Dedifferentiated amniotic fluid mesenchymal stem cell (primary cell): Measurements from ENCODE around the gene ARHGAP32.
"Not testable (repeated sequence)": the region's sequence is repeated elsewhere in the genome, so short reads cannot be mapped to it uniquely, and the experiment has no call there.

Experiments used
- DNase-seq: peaks from one replicate; pipeline ENCODE4 v3.0.0-alpha.2; 2016; ENCODE audit errors: extremely low spot score

The ARHGAP32 gene

DNA sequence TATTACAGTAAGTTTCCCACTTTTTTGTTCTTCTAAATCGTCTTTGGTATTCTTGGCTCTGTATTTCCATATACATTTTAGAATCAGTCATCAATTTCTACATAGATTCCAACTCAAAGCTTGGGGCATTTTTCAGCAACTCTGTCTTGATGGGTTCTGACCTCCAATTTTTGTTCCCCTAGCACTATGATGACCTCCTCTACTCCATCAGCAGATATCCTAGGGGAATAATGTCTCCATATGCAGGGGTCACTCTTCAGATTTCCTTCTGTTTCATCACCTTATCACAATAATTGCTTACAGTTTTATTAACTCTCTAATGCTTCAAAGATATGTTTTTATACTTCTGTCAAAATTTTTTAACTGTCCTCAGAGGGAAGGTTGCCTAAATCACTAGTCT, 158.1 kb downstream of the ARHGAP32 start:
- no peak for DNase-seq

DNA sequence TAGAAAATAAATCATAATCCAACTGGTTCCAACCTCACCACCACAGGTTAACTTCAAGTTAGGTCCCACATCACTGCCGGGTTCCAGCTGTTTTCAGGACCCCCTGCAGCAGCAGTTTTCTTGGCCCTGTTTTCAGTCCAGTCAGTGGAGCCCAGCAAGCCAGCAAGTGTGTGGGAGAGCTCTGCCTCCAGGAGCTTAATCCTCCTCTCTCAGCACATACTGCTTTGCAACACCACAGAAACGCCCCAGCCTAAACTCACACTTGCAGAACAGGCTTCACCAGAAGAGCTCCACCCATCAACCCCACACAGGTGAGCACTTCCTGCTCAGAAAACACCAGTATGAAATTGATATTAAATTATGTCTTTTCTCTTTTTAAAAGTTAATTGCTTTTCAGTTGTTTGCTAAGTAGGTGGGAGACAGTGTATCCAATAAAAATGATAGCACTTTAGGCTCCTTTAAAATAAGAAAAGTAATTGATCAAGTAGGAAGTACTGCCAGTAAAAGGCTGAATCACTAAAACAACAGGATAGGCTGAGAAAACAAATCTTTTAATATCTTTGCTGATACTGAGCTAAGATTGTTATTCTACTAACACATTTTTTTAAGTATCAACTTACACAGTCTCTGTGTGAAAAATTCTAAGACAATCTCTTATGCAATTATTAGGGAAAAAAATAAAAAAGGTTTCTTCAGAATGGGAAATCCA, 168.0 kb downstream of the ARHGAP32 start:
- no peak for DNase-seq

DNA sequence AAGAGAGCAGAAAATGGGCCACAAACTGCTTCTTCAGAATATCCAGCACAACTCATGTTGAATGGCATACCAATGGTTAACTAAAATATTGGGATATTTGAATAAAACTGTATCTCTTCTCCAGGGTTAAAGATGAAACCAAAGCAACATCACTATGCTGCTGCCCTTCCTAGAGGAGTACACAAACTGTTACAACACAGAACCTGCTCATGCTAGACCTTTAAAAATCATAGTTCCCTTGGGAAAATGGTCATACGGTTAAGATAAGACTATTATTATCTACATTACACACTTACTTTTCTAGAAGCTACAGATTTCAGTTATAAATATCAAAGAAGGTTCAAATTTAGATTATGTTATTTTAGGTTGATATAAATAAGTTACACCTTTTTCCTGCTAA, 170.8 kb downstream of the ARHGAP32 start:
- DNase-seq = no peak

DNA sequence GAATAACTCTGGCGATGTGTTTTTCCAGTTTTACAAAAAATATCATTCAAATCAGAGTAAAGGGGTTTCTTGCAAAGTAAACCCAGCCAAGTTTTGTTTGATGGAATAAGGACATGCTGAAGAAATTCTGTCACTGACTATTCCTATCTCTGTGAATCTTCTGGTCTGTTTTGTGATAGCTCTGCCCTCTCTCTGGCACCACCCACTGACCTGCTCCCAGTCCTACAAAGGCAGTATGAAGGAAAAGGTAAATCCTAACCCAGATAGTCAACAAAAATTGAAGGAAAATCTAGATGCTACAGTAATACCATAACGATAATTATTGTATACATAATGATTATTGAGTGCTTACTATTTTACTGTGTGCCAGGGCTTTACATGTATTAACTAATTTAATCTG, 173.1 kb downstream of the ARHGAP32 start:
- DNase-seq = no peak

DNA sequence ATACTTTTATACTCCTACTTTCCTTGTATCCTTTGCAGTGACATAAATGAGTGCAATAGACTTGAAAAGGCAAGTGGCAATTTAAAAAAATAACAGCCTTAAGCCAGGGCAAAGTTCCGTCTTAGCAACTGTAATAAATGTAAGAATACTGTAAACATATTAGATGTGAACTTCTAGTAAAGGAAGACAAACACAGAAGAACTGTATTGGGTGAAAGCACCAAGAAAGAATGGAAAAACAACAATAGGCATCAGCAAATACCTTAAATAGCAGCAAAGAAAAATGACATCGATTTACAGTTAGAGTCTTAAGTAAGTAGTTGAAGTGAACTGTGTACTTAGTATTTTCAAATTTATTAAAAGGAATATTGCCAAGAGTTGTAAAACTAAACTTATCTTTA, 174.0 kb downstream of the ARHGAP32 start:
- no peak for DNase-seq

DNA sequence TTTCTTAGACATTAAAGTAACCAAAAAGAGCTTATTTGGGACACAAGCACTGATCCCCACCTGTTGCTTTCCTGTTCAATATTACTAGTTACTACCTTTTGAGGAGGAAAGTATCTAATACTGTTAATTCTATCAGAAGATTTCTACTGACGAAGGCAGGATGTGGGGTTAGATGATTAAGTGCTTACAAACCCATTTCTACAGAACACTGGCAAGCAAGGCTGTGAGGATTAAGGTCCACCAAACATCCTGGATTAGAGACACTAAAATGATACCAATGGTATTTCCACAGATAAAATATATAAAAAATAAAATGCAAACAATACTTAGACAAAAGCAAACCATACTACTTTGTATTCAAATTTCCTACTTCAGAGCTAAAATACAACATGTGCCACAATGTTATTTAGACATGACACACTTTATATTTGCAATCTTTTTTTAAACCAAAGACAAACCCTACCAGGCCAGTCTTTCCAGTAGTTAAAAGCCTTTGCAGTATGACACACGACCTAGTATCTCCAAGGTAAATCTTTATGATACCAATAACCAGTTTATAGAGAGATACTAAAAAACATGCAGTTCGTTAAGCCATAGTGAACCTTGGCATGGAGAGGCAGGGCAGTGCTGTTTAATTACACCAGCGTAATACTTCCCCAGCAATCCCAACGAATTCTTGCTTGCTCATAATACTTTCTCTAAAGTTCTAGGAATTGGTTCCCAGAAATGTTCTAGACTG, 178.2 kb downstream of the ARHGAP32 start:
- DNase-seq = no peak

DNA sequence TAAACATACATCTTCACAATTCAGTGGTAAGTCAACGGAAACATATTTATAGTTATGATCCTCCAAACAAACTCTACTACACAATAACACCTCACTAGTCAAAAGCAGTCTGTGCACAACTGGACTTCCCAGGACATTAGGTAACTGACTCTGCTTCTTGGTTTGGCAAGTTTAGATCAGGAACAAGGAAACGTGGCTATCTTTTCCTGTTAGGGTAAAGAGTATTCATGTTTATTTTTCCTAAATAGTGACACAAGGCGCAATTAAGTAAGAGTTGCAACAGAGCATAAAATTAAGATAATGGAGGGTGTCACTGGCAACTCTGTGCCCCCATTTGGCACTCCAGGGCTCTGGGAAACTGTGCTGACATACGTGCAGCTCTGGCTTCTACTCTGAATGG, 179.2 kb downstream of the ARHGAP32 start:
- no peak for DNase-seq

DNA sequence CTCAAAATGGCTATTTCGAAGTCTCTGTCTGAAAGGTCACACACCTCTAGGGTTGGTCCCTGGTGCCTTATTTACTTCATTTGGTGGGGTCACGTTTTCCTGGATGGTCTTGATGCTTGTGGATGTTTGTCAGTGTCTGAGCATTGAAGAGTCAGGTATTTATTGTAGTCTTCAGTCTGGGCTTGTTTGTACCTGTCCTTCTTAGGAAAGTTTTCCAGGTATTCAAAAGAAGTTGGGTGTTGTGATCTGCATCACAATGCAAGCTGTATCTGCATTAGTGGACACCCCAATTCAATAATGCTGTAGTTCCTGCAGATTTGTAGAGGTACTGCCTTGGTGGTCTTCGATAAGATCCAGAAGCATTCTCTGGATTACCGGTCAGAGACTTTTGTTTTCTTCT, 186.0 kb downstream of the ARHGAP32 start:
- no peak for DNase-seq

DNA sequence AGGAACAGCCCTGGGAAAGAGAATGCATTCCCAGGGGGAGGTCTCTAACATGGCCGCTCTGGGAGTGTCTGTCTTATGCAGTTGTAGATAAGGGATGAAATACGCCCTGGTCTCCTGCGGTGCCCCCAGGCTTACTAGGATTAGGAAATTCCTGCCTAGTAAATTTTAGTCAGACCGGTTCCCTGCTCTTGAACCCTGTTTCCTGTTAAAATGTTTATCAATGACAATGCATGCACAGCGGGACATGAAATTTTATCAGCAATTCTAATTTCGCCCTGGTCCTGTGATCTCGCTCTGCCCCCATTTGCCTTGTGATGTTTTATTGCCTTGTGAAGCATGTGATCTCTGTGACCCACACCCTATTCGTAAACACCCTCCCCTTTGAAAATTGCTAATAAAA, 193.0 kb downstream of the ARHGAP32 start:
- not testable (repeated sequence) for DNase-seq

DNA sequence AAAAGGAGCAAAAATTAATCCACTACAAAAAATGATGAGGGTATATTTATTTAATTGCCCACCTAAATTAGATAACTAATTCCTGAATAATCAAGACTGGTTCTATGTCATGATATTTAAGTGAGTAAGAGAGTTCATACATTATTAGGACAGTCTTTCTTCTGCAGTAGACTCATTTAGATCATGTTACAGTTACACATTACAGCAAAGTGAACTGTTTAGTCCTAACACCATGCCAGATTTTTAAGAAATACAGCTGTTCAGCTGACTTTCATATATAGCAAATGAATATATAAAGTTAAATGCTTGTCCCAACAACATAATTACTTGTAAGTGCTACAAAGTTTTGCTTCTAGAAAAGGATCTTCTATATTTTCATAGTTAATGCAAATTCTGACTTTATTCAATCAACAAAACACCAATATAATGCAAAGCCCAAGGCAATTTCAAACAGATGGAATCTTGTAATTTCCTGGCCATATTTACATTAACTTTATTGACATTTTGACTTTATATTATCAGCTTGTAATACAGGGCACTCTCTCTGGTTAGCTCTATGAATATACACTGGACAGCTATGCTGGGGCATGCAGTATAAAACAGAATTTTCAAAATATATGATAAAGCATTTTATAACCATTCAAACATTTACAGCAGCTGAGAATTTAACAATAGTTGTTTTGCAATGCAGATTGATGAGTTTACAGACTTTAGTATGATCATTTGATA, 203.7 kb downstream of the ARHGAP32 start:
- no peak for DNase-seq

DNA sequence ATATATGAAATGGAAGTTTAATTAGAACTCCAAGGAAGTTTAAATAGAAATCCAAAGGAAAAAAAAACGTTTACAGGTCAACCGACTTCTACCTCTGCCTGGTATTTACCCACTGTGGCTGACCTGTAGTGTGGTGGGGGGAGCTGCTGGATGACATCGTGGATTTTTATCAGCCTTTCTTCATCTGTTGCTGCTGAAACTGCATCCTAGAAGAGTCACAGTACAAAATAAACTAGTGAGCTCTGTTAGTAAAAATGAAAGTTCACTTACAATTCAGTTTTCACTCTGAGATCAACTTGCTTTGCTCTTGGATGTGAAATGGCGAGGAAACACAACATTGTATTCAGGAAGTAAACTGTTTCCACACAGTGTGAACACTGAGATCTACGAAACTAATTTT, 206.2 kb downstream of the ARHGAP32 start:
- no peak for DNase-seq

DNA sequence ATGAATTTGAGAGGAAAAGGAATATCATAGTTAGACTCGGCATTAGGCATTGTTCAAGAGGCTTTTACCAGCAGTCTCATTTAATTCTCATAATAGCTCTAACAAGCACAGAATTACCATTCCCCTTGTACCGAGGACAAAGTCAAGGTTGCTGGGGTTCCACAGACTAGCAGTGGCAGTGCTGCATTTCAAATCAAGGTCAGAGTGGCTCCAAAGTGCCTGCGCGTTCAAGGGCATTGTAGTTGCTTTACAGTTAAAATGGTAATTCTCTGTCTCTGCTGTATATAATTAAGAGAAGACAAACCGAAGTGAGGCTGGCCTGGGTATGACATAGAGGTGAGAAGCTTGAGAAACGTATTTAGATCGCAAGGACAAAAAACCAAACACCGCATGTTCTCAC, 209.1 kb downstream of the ARHGAP32 start:
- no peak for DNase-seq

DNA sequence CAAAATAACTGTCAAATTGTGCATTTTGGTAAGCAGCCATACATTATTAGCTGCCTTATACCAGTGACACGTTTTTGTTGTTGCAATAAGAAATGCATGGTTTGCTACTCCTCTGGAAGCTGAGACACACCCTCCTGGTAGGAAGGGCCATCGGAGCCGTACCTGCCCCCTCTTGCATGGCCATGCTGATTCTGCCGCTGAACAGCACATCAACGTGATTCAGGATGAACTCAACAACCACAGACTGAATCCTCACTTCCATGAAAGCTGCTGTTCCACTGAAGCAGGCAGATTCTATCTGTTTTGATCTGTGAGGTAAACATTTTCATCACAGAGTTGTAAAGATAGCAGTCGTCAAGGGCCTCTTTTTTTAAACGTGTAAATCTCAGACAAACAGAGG, 210.9 kb downstream of the ARHGAP32 start:
- DNase-seq = no peak

DNA sequence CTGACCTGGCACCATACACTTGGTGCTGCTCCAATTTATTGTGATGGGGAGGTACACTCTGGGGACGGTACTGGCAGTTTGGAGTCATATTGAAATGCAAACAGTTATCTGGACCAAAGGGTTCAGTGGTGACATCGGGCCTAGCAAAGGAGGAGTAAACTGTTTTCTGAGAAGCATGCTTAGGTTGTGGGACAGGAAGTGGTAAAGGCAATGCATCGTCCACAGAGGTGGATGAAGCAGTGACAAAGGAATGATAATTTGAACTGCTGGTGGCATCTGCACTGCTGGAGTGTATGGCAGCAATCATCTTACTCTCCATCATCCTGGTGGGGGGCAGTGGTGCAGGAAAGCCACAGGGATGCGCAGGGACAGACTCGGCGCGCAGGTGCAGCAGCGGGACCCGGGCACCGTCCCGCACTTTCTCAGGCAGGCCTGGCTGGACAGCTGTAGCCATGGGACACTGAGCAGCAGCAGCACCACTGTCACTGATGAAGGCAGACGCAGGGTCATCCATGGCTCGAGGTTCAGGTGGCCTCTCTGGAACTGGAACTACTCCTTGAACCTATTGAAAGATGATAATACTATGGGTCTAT, 221.4 kb downstream of the ARHGAP32 start:
- DNase-seq = no peak

DNA sequence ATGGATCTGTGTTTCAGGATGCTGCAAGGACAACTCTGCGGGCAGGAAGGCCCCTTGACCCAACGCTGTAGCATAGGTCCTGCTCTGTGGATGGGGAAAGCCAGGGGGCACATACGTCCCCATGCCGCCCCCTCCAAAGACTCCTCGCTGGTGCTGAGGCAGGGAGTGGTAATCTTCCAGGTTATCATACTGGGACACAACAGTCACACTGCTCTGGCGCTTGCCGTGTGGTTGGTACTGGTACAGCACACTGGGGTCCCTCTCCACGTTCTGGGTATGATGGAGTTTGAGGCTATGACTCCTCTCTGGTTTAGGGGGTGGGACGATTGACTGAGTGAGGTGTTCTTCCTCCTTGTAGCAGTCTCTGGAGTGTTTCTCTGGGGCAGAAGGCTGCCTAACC, 223.2 kb downstream of the ARHGAP32 start:
- DNase-seq = no peak

DNA sequence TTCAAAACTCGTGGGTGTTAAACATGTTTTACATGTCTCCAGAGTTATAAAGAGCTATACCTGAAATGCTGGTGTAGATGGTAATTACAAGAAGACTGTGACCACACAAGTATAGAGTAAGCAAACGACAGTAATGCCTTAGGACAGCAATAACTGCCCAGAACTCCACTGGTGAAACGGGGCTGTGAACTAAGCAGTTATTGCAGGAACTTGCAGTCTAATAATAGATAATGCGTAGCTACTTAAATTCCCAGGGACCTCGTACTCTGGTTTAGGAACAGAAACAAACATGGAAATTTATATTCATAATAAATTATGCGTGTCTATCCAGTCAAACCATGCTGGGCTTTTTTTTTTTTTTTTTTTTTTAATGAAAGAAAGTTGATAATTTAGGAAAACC, 224.5 kb downstream of the ARHGAP32 start:
- no peak for DNase-seq

DNA sequence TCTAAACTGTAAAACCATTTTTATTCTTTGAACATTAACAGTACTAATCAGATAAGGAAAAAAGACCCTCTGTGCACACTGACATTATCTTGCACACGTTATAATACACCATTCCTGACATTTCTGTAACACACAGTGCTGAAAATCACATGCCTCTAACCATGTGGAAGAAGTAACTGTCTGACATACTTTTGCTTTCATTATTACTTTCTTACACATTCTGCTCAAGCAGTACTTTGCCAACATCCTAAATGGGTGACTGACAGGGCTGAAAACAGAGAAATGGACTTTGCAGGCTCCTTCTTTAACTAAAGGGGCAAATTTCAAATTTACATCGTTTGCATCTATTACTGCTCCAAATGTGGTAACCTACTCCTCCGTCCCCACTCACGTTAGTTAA, 226.6 kb downstream of the ARHGAP32 start:
- no peak for DNase-seq

DNA sequence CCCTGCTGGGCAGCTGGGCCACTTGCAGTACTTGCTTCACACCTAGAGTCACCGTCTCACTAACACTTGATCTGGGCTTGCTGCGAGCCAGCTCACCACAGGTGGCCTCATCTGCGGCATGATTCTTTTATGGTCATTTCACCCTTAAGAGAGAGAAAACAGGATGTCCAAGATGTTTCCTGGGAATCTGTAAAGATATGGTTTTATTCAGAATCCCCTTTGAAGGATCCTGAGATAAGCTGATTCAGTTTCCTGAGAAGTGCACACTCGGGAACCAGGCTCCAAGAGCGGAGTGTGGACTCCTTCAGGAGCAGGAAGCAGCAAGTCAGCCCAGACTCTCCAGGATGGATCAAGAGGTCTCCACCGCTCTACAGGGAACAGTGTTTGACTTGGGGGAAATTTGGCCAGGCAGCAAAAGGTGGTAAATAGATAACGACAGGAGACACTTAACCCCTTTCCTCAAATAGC, 227.6 kb downstream of the ARHGAP32 start:
- DNase-seq = no peak

DNA sequence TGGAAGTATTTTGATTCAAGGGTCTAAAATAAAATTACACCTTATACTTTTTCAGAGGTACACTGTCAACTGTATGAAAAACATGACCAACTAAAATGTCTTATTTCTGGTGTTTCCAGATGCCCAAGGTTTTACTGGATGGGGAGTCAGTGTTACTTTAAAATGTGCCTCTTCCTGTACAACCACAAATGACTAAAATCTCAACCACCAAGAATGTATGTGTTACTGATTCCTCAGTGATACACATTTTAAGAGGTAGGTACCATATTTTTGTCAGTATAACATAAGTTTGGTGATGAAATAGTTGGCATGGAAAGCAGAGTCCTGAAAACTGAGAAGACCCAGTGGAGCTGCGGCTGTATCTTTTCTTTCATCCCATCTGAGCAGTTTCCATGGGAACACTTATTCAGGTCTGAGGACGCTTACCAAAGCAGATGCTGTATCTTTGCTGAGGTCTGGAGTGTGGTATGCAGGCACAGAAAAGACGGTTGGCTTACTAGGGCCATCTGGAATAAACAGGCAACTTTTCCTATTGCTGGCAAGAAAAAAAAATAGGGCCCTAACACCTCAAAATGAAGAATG, 228.3 kb downstream of the ARHGAP32 start:
- DNase-seq = no peak

DNA sequence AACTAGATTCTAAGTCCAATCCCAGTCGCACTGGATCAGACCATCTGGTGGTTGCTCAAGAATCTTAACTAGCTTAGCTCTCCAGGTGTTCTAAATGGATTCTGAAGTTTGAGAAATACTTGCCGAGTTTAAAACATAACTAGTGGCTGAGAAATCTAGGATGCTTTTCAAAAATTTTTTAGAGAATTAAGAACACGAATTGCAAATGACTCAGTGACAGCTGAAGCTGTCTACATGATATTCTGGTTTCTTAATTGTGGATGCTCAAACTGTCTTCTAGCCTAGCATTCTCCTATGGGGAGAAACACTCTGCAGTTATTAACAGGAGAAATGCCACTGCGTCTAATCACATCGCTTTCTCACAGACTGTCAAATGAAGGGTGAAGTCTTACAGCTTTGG, 229.2 kb downstream of the ARHGAP32 start:
- DNase-seq = no peak

DNA sequence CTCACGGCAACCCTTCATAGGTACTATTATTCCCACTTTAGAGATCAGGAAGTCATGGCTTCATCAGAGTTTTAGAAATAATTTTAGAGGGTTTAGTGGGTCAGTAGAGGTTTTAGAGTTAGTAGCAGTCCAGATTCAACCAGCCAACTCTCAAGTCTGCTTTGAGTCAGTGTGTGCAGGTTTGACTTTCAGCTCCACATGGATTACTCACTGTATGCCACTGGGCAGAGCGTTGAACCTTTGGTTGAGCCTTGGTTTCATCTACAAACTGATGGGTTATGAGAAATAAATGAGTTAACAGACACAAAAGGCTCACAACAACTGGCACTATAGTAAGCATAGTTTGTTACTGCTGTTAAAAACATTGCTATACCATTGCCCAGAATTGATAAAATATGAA, 230.5 kb downstream of the ARHGAP32 start:
- no peak for DNase-seq

DNA sequence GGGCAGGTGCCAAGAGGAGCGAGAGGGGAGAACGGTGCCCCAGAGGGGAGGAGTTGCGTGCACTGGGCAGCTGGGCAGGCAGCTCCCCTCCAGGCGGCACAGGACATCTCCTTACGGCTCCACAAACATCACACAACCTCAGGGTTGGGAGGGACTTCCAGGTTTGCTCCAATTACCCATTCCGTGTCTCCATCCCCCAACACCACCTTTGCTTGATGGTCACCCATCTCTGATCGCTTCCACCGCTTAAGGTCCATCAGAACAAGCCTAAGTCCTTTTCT, 235.0 kb downstream of the ARHGAP32 start:
- no peak for DNase-seq
